ENCODE data around the gene ARHGEF19.
"Not testable (repeated sequence)": the region's sequence is repeated elsewhere in the genome, so short reads cannot be mapped to it uniquely, and the experiment has no call there.

ARHGEF19 gene

GRCh38 chr1:16164213-16165072 lies 48.0 kb downstream of the ARHGEF19 start:
- no peak overlapping the region for H2AFZ ChIP-seq (ENCODE audit: low read length, unreplicated experiment)
- H3K27me3 ChIP-seq (ENCODE audit: insufficient read depth, low read length) = no peaks in the 10 kb centered on the region
- H3K27ac ChIP-seq (ENCODE audit: low read depth, low read length) = peak overlapping the region; percentile 61; the same call in 1 of the 2 replicates
- no peaks in the 10 kb centered on the region for H3K79me2 ChIP-seq (ENCODE audit: control insufficient read depth, insufficient read depth, low read length, unreplicated experiment)
- no peaks in the 10 kb centered on the region for H3K36me3 ChIP-seq (ENCODE audit: insufficient read depth, low read length)
- H3K4me3 ChIP-seq (ENCODE audit: low read depth, low read length) = no peak overlapping the region
- H3K4me1 ChIP-seq (ENCODE audit: control insufficient read depth, insufficient read depth, low read length, unreplicated experiment) = peaks cover 16% of the 10 kb centered on the region

- not testable (repeated sequence) for H3K36me3 ChIP-seq (ENCODE audit: insufficient read depth, low read length); H2AFZ ChIP-seq (ENCODE audit: low read length, unreplicated experiment); H3K79me2 ChIP-seq (ENCODE audit: control insufficient read depth, insufficient read depth, low read length, unreplicated experiment); H3K4me3 ChIP-seq (ENCODE audit: low read depth, low read length); H3K27me3 ChIP-seq (ENCODE audit: insufficient read depth, low read length)
- peak overlapping the region; percentile 61; the same call in 1 of the 2 replicates for H3K27ac ChIP-seq (ENCODE audit: low read depth, low read length)
- peaks cover 14% of the 10 kb centered on the region for H3K4me1 ChIP-seq (ENCODE audit: control insufficient read depth, insufficient read depth, low read length, unreplicated experiment)
These were observed 48.7 kb downstream of the ARHGEF19 start for GRCh38 chr1:16163608-16164212.

- no peak overlapping the region for H3K27ac ChIP-seq (ENCODE audit: low read depth, low read length)
- H3K4me3 ChIP-seq (ENCODE audit: low read depth, low read length) = no peak overlapping the region
- H3K27me3 ChIP-seq (ENCODE audit: insufficient read depth, low read length) = no peaks in the 10 kb centered on the region
- peaks cover 12% of the 10 kb centered on the region for H3K4me1 ChIP-seq (ENCODE audit: control insufficient read depth, insufficient read depth, low read length, unreplicated experiment)
- H3K79me2 ChIP-seq (ENCODE audit: control insufficient read depth, insufficient read depth, low read length, unreplicated experiment) = no peaks in the 10 kb centered on the region
- no peaks in the 10 kb centered on the region for H3K36me3 ChIP-seq (ENCODE audit: insufficient read depth, low read length)
- H2AFZ ChIP-seq (ENCODE audit: low read length, unreplicated experiment) = no peak overlapping the region
These were observed 50.2 kb downstream of the ARHGEF19 start for GRCh38 chr1:16162163-16162822.

GRCh38 chr1:16161717-16162116 lies 50.7 kb downstream of the ARHGEF19 start:
- Histone ChIP-seq H3K27ac (ENCODE audit: low read depth, low read length) (no peak overlapping the region), H3K4me1 (ENCODE audit: control insufficient read depth, insufficient read depth, low read length, unreplicated experiment) (peaks cover 18% of the 10 kb centered on the region), H3K27me3 (ENCODE audit: insufficient read depth, low read length) (no peaks in the 10 kb centered on the region), H3K79me2 (ENCODE audit: control insufficient read depth, insufficient read depth, low read length, unreplicated experiment) (no peaks in the 10 kb centered on the region), H3K4me3 (ENCODE audit: low read depth, low read length) (no peak overlapping the region), H2AFZ (ENCODE audit: low read length, unreplicated experiment) (no peak overlapping the region), H3K36me3 (ENCODE audit: insufficient read depth, low read length) (no peaks in the 10 kb centered on the region)

GRCh38 chr1:16158993-16159831 lies 53.2 kb downstream of the ARHGEF19 start:
- Histone ChIP-seq H3K4me1 (ENCODE audit: control insufficient read depth, insufficient read depth, low read length, unreplicated experiment) (peaks cover 16% of the 10 kb centered on the region), H3K36me3 (ENCODE audit: insufficient read depth, low read length) (no peaks in the 10 kb centered on the region), H3K79me2 (ENCODE audit: control insufficient read depth, insufficient read depth, low read length, unreplicated experiment) (peaks cover 13% of the 10 kb centered on the region), H3K27ac (ENCODE audit: low read depth, low read length) (no peak overlapping the region), H3K27me3 (ENCODE audit: insufficient read depth, low read length) (no peaks in the 10 kb centered on the region), H3K4me3 (ENCODE audit: low read depth, low read length) (no peak overlapping the region), H2AFZ (ENCODE audit: low read length, unreplicated experiment) (no peak overlapping the region)

GRCh38 chr1:16158025-16158424 lies 54.4 kb downstream of the ARHGEF19 start:
- Histone ChIP-seq H3K79me2 (ENCODE audit: control insufficient read depth, insufficient read depth, low read length, unreplicated experiment) (peaks cover 24% of the 10 kb centered on the region), H3K27me3 (ENCODE audit: insufficient read depth, low read length) (no peaks in the 10 kb centered on the region), H3K4me1 (ENCODE audit: control insufficient read depth, insufficient read depth, low read length, unreplicated experiment) (peaks cover 25% of the 10 kb centered on the region), H3K4me3 (ENCODE audit: low read depth, low read length) (peak overlapping the region; percentile 93; the same call in 1 of the 2 replicates), H3K36me3 (ENCODE audit: insufficient read depth, low read length) (no peaks in the 10 kb centered on the region), H2AFZ (ENCODE audit: low read length, unreplicated experiment) (no peak overlapping the region), H3K27ac (ENCODE audit: low read depth, low read length) (no peak overlapping the region)

- Histone ChIP-seq H3K4me1 (ENCODE audit: control insufficient read depth, insufficient read depth, low read length, unreplicated experiment) (peaks cover 34% of the 10 kb centered on the region), H3K4me3 (ENCODE audit: low read depth, low read length) (peak overlapping the region; percentile 93), H3K27ac (ENCODE audit: low read depth, low read length) (0 out of 2 replicates have a peak overlapping the region, but pooled peaks have one; percentile 29), H3K79me2 (ENCODE audit: control insufficient read depth, insufficient read depth, low read length, unreplicated experiment) (peaks cover 35% of the 10 kb centered on the region), H3K36me3 (ENCODE audit: insufficient read depth, low read length) (no peaks in the 10 kb centered on the region), H3K27me3 (ENCODE audit: insufficient read depth, low read length) (no peaks in the 10 kb centered on the region), H2AFZ (ENCODE audit: low read length, unreplicated experiment) (peak overlapping the region; percentile 45)
These were observed 55.5 kb downstream of the ARHGEF19 start for GRCh38 chr1:16156848-16157495.

GRCh38 chr1:16155537-16156410 lies 56.7 kb downstream of the ARHGEF19 start, which contains the start of gene EPHA2:
TSS of gene EPHA2 (minus strand) at chr1:16156069. CDS start at chr1:16155932, 137 bp downstream.
- H3K79me2 ChIP-seq (ENCODE audit: control insufficient read depth, insufficient read depth, low read length, unreplicated experiment) = peaks cover 47% of the 10 kb centered on the region
- H2AFZ ChIP-seq (ENCODE audit: low read length, unreplicated experiment) = peak within 1 kb of the TSS; percentile 45
- peaks cover 45% of the 10 kb centered on the region for H3K4me1 ChIP-seq (ENCODE audit: control insufficient read depth, insufficient read depth, low read length, unreplicated experiment)
- H3K36me3 ChIP-seq (ENCODE audit: insufficient read depth, low read length) = no peaks in the 10 kb centered on the region
- H3K27me3 ChIP-seq (ENCODE audit: insufficient read depth, low read length) = no peaks in the 10 kb centered on the region
- H3K27ac ChIP-seq (ENCODE audit: low read depth, low read length) = peak within 1 kb of the TSS; percentile 29; the same call in 1 of the 2 replicates
- peak within 1 kb of the TSS; percentile 93 for H3K4me3 ChIP-seq (ENCODE audit: low read depth, low read length)

GRCh38 chr1:16153999-16154673 lies 58.3 kb downstream of the ARHGEF19 start:
- H3K4me3 ChIP-seq (ENCODE audit: low read depth, low read length) = peak overlapping the region; percentile 93
- peaks cover 6% of the 10 kb centered on the region; the same call in 1 of the 2 replicates for H3K36me3 ChIP-seq (ENCODE audit: insufficient read depth, low read length)
- H3K79me2 ChIP-seq (ENCODE audit: control insufficient read depth, insufficient read depth, low read length, unreplicated experiment) = peaks cover 63% of the 10 kb centered on the region
- no peak overlapping the region for H2AFZ ChIP-seq (ENCODE audit: low read length, unreplicated experiment)
- H3K4me1 ChIP-seq (ENCODE audit: control insufficient read depth, insufficient read depth, low read length, unreplicated experiment) = peaks cover 53% of the 10 kb centered on the region
- H3K27me3 ChIP-seq (ENCODE audit: insufficient read depth, low read length) = no peaks in the 10 kb centered on the region
- H3K27ac ChIP-seq (ENCODE audit: low read depth, low read length) = peak overlapping the region; percentile 46; the same call in 1 of the 2 replicates

Measured in ACC112 (cell line).